Effector memory CD4-positive, alpha-beta T cell (primary cell): Measurements from ENCODE around the gene TRIO.

Source experiments
- DNase-seq, 3 donors: peaks; one replicate each; pipeline ENCODE4 v3.0.0-alpha.2; 2020
- H3K27ac ChIP-seq: 2 replicates; pipeline ENCODE4 v1.7.0; 2013; ENCODE audit warnings: mild to moderate bottlenecking, low read length, moderate library complexity; ENCODE audit not compliant: insufficient read depth, poor library complexity, severe bottlenecking
- H3K27me3 ChIP-seq: replicated peaks from 2 replicates; pipeline ENCODE4 v1.7.0; 2013; ENCODE audit warnings: mild to moderate bottlenecking, low read length; ENCODE audit not compliant: insufficient read depth, control insufficient read depth, poor library complexity, severe bottlenecking
- H3K36me3 ChIP-seq: 2 replicates; pipeline ENCODE4 v1.7.0; 2013; ENCODE audit warnings: mild to moderate bottlenecking, low read length, moderate library complexity; ENCODE audit not compliant: control insufficient read depth, insufficient read depth
- H3K4me1 ChIP-seq: 2 replicates; pipeline ENCODE4 v1.7.0; 2013; ENCODE audit warnings: low read length, mild to moderate bottlenecking; ENCODE audit not compliant: control insufficient read depth, insufficient read depth, poor library complexity, severe bottlenecking
- H3K4me3 ChIP-seq: 2 replicates; pipeline ENCODE4 v1.7.0; 2013; ENCODE audit warnings: low read length, low read depth, mild to moderate bottlenecking; ENCODE audit not compliant: insufficient read depth, poor library complexity, severe bottlenecking
- H3K9me3 ChIP-seq: 2 replicates; pipeline ENCODE4 v1.7.0; 2013; ENCODE audit warnings: mild to moderate bottlenecking, low read length, moderate library complexity; ENCODE audit not compliant: control insufficient read depth

Gene TRIO

DNA sequence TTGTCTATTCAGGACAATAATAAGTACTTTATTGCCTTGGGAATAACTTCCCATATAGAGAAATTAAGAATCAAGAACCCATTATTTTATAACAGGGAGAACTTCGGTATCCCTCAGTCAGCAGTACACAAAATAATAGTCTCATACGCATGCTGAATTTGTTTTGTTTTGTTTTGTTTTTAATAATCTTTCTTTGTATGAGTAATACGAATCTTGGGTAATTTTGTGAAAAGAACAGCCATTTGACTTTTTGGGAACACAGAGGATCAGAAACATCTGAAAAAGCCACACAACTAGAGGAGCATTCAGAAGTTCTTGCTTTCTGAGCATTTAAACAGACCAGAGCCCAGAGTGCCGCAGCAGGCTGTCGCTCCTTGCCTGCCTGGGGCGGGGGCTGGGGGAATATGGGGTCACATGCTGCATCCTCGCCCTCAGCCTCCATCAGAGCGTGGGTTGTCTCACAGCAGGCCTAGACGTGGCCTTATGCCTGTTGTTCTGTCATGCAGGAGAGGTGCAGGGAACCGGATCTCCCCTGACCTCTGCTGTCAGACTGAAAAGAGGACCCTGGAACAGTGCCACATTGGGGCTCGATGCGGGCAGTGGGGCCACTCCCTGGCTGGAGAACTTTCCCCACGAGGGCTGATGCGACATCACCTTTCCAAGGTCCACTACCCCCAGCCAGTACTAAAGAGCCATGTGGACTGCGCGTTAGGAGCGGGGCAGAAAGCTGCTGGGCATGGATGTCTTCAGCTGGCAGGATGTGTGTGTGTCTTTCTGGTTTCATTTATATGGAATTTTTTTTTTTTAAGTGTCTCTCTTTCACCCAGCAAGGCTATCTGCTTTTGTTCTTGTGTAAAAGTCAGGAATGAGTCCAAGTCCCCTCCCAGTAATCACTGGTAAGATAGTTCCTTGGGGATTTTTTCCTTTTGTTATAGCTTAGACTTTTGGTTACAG, 305.1 kb downstream of the TRIO start:
- H3K27me3 ChIP-seq = no peaks in the 10 kb centered on the region
- no peak overlapping the region for H3K27ac ChIP-seq
- H3K36me3 ChIP-seq = no peaks in the 10 kb centered on the region
- no peak for DNase-seq
- no peaks in the 10 kb centered on the region for H3K9me3 ChIP-seq
- H3K4me3 ChIP-seq = no peak overlapping the region
- no peaks in the 10 kb centered on the region for H3K4me1 ChIP-seq

DNA sequence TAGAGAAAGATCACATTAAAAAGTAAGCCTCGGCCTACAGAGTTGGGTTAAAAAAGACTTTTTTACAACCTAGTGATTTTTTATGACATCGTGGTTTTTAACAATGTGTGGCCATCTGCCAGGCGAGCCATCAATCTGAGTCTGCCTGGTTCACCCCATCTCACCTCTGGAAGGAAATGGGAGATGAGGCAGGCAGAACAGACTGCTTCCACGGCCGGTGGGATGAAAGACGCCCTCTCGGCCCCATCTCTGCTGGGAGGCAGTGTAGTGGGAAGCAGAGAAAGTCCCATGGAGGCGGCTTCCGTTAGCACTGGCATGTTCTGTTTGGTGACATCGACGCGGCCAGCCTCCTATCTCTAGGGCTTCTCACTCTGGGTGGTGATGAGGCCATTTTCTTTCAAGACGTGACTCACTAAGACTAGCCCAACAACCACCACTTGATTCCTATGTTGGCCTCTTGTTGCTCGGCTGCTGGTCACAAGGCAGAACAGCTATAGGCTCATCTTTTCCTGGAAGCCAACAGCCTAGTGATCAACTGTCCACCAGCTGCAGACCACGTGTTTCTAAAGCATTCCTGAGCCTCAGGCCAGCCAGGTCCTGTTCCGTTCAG, 306.0 kb downstream of the TRIO start:
- Histone ChIP-seq H3K27me3 (no peaks in the 10 kb centered on the region), H3K4me1 (no peaks in the 10 kb centered on the region), H3K36me3 (no peaks in the 10 kb centered on the region), H3K9me3 (no peaks in the 10 kb centered on the region), H3K4me3 (no peak overlapping the region), H3K27ac (no peak overlapping the region)
- DNase-seq = no peak

DNA sequence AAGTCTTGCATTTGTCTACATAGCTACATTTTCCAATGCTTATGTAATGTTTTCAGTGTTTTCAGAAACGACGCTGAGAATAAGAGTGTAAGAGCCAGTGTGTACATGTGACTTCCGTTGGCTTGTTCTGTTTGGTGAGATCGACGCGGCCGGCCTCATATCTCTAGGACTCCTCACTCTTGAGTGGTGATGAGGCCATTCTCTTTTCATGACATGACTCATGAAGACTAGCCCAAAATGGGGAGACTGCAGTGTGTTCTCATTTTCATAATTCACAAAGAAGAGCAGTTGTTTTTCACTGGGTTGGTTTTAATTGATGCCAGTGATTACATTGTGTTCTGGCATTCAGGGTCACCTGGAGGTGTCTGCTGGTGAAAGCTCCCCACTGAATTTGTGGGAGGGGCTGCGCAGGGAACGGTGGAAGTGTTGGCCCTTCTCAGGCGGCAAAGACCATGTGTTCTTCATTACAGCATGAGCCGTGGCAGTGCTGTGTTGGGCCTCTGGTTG, 306.9 kb downstream of the TRIO start:
- Histone ChIP-seq H3K27ac (no peak overlapping the region), H3K36me3 (no peaks in the 10 kb centered on the region), H3K4me3 (no peak overlapping the region), H3K27me3 (no peaks in the 10 kb centered on the region), H3K9me3 (no peaks in the 10 kb centered on the region), H3K4me1 (no peaks in the 10 kb centered on the region)
- DNase-seq = no peak

DNA sequence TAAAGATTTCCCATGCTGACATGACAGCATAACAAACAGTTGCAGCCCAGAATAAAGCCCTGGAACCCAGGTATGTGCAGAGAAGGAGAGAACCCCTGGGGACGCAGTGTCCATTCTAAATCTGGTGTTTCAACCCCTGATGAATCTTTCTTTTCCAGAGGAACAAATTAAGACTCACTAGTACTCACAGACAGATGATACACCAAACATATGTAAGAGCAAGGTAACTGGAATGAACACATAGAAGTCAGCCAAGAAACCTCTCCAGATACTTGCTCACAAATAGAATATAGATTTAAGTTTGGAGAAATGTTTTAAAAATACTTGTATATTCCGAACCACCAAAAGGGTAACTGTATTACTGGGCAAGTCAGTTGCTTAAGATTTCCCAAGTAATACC, 307.6 kb downstream of the TRIO start:
- Histone ChIP-seq H3K27ac (no peak overlapping the region), H3K4me1 (no peaks in the 10 kb centered on the region), H3K9me3 (no peaks in the 10 kb centered on the region), H3K27me3 (no peaks in the 10 kb centered on the region), H3K36me3 (no peaks in the 10 kb centered on the region), H3K4me3 (no peak overlapping the region)
- no peak for DNase-seq

DNA sequence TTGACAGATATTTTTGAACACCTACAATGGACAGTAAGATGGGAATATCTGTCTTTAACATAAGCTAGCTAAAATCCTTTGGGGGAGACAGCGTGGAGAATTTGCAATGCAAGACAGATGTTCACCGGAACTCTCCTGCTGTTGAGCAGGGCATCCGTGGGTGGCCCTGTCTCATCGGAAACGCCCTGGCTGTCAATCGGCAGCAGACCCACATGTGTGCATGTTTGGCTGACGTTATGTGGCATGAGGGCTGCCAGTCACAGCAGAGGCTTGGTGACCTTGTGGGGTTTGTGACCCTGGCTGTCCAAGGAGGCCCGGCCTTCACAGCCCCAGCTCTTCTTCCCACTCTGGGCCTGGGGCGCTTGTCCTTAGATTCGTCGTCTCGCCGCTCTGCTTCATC, 308.7 kb downstream of the TRIO start:
- Histone ChIP-seq H3K4me3 (no peak overlapping the region), H3K27ac (no peak overlapping the region), H3K4me1 (no peaks in the 10 kb centered on the region), H3K36me3 (no peaks in the 10 kb centered on the region), H3K9me3 (no peaks in the 10 kb centered on the region), H3K27me3 (no peaks in the 10 kb centered on the region)
- DNase-seq = no peak

DNA sequence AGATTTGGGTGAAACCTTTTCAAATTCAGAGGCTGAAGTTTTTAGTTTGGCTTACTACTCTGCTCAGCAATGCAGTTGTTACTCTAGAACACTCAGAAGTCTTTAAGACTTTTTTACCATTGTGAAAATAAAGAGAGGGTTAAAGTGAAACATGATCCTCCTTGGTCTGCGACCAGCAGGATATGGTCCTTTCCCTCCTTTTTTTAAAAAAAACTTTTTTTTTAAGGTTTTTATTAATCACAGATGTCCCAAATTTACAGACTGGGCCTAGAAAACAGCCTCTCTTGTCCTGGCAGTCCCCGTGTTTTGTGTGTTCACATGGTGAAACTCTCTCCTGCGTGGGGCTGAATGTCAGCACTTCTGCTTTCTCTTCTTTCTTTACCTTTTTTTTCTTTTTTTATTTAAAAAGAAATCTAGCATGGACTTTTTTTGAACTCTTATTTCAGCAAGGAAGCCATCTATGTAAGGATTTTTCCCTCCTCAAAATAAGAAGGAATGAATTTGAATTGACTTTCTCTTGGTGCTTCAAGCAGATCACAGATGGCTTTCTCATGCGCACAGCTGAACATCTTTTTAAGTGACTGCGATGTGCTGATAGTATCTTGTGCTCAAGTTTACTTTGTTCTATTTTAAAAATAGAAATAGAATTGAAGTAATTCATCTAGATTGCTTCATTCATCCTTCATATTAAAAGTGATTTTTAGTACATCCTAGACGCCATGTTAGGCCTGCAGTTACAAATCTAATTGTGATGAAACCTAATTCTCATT, 309.7 kb downstream of the TRIO start:
- H3K27me3 ChIP-seq = no peaks in the 10 kb centered on the region
- no peak for DNase-seq
- H3K9me3 ChIP-seq = no peaks in the 10 kb centered on the region
- no peak overlapping the region for H3K4me3 ChIP-seq
- H3K27ac ChIP-seq = no peak overlapping the region
- H3K4me1 ChIP-seq = no peaks in the 10 kb centered on the region
- H3K36me3 ChIP-seq = no peaks in the 10 kb centered on the region

DNA sequence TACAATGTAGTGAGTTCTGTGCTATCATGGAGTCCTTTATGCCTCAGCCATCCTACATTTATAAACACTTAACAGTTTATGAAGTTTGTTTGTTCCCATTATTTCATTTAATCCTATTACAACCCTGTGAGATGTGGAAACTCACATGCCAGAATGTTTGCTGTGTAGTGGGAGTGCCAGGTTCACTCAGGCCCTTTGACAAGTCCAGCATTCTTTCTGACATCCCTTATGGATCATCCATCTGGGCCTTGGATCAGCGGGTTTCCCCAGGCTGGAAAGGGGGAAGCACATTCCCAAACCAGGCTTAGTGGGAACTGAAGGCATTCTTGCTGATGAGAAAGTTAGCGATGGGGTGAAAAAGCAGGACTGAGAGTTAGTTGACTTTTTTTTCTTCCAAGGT, 310.3 kb downstream of the TRIO start:
- Histone ChIP-seq H3K4me3 (no peak overlapping the region), H3K27ac (no peak overlapping the region), H3K9me3 (no peaks in the 10 kb centered on the region), H3K4me1 (no peaks in the 10 kb centered on the region), H3K36me3 (no peaks in the 10 kb centered on the region), H3K27me3 (no peaks in the 10 kb centered on the region)
- no peak for DNase-seq

DNA sequence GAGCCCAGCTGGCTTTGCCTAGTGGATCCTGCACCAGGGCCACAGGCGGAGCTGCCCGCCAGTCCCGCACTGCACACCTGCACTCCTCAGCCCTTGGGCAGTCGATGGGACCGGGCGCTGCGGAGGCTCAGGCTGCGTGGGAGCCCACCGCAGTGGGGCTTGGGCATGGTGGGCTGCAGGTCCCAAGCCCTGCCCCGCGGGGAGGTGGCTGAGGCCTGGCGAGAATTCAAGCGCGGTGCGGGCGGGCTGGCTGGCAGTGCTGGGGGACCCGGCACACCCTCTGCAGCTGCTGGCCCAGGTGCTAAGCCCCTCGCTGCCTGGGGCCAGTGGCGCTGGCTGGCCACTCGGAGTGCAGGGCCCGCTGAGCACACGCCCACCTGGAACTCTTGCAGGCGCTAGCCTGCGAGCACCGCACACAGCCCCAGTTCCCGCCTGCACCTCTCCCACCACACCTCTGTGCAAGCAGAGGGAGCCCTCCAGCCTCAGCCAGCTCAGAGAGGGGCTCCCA, 312.7 kb downstream of the TRIO start:
- DNase-seq = no peak

DNA sequence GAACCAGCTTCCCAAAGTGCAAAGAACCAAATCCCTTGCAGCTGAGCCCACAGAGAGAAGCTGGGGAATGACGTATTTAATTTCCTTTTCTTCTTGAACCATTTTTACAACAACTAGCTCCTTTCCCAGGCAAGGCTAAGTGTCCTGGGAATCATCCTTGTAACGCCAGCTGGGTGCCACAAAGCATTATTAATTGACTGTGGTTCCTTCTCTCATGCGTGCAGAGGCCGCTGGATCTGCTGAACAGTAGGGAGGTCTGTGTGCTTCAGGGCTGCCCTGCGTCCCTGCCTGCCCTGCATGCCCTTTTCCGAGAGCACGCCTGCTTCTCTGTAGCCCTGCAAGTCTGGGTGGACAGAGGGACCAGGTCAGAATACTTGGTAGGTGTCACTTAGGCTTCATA, 314.3 kb downstream of the TRIO start:
- Histone ChIP-seq H3K4me1 (no peaks in the 10 kb centered on the region), H3K27me3 (no peaks in the 10 kb centered on the region), H3K9me3 (no peaks in the 10 kb centered on the region), H3K27ac (no peak overlapping the region), H3K4me3 (no peak overlapping the region), H3K36me3 (no peaks in the 10 kb centered on the region)
- DNase-seq = no peak

More for the DNA sequence above, 312.7 kb downstream of the TRIO start:
- Histone ChIP-seq H3K4me3 (no peak overlapping the region), H3K36me3 (no peaks in the 10 kb centered on the region), H3K27me3 (no peaks in the 10 kb centered on the region), H3K4me1 (no peaks in the 10 kb centered on the region), H3K27ac (no peak overlapping the region), H3K9me3 (no peaks in the 10 kb centered on the region)
